ENCODE results near the gene INKA2.

Gene INKA2

DNA sequence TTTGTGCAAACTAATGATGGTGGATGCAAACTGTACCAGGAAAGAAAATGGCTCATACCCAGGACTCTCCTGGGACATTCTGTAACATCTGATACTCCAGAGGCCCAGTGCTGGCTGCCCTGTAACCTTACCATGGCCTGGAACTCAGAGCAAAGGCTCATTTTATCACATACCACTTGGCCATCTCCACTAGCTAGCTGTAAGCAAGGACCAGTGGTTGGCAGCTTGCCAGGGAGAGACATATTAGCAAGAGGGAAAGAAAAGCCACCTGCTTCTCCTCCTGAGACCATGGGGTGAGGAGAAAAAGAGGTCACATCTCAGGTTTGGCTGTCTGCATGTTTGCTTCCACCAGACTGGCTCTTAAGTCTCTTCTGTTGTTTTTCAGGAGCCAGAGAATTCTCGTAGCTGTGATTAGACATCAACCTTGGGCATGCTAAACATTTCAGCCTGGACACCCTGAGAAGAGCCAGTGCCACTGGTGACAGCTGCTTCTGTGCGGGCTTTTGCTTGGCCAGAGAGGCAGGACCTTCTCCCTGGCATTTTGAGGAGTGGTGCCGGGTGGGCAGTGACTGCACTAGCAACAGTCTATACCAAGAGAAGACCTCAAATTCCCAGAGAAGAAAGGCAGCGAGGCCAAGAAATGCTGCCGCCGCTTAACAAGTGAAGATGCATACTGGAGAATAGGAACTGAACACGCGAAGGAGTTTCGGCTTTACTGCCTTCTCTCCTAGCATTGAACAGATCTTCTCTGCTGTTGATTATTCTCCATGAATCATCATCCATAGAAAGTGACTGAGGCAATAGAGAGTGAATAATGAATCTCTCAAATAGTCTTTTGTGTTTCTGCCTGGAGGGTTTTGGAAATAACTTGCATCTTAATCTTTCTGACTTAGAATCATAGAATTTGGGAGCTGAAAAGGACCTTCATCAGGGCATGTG is 6.7 kb upstream of the INKA2 start:
- no peak for ATAC-seq
- TF ChIP-seq ZC3H10 (CRISPR knock-in tag; IDR thresholded peaks at IDR 0.05) (no peak), ZFP30 (CRISPR knock-in tag; IDR thresholded peaks at IDR 0.05) (no peak)

DNA sequence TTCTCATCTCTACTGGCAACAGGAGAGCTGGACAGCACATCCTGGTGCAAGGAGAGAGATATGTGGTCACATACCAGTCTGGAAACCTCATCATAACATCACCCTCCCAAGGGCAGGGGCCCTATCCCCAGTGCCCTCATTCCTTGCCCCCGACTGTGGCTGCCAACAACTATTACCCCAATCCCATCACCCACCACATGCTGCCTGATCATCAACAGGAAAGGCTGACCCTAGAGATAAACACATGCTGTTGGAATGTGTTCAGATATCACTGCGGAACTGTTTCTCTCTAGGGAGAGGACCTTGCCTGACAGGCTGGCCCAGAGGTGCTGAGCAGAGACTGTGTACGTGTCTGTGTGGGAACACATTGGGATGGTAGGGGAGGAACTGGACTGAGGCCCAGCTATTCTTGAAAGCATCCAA is 4.5 kb upstream of the INKA2 start:
- ATAC-seq: no peak
- TF ChIP-seq TCF4 (CRISPR knock-in tag; IDR thresholded peaks at IDR 0.05; ENCODE audit: borderline replicate concordance) (no peak), RARB (CRISPR knock-in tag; IDR thresholded peaks at IDR 0.05) (no peak), ISL1 (CRISPR knock-in tag; IDR thresholded peaks at IDR 0.05) (no peak), ARNTL (CRISPR knock-in tag; IDR thresholded peaks at IDR 0.05; ENCODE audit: borderline replicate concordance, low read depth) (no peak), OSR1 (CRISPR knock-in tag; IDR thresholded peaks at IDR 0.05) (no peak), ZNF8 (CRISPR knock-in tag; IDR thresholded peaks at IDR 0.05) (no peak), SNAI2 (CRISPR knock-in tag; IDR thresholded peaks at IDR 0.05) (no peak), TOX (CRISPR knock-in tag; IDR thresholded peaks at IDR 0.05; ENCODE audit: borderline replicate concordance) (no peak), GLIS3 (CRISPR knock-in tag; IDR thresholded peaks at IDR 0.05) (no peak), ZNF565 (CRISPR knock-in tag; conservative IDR thresholded peaks at IDR 0.05; ENCODE audit: low read depth) (no peak), PPARA (CRISPR knock-in tag; IDR thresholded peaks at IDR 0.05; ENCODE audit: borderline replicate concordance) (no peak)
- TF ChIP-seq, protein P1, sequence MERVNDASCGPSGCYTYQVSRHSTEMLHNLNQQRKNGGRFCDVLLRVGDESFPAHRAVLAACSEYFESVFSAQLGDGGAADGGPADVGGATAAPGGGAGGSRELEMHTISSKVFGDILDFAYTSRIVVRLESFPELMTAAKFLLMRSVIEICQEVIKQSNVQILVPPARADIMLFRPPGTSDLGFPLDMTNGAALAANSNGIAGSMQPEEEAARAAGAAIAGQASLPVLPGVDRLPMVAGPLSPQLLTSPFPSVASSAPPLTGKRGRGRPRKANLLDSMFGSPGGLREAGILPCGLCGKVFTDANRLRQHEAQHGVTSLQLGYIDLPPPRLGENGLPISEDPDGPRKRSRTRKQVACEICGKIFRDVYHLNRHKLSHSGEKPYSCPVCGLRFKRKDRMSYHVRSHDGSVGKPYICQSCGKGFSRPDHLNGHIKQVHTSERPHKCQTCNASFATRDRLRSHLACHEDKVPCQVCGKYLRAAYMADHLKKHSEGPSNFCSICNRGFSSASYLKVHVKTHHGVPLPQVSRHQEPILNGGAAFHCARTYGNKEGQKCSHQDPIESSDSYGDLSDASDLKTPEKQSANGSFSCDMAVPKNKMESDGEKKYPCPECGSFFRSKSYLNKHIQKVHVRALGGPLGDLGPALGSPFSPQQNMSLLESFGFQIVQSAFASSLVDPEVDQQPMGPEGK (CRISPR knock-in tag; IDR thresholded peaks at IDR 0.05; ENCODE audit: borderline replicate concordance): no peak
- TF ChIP-seq, protein P2, sequence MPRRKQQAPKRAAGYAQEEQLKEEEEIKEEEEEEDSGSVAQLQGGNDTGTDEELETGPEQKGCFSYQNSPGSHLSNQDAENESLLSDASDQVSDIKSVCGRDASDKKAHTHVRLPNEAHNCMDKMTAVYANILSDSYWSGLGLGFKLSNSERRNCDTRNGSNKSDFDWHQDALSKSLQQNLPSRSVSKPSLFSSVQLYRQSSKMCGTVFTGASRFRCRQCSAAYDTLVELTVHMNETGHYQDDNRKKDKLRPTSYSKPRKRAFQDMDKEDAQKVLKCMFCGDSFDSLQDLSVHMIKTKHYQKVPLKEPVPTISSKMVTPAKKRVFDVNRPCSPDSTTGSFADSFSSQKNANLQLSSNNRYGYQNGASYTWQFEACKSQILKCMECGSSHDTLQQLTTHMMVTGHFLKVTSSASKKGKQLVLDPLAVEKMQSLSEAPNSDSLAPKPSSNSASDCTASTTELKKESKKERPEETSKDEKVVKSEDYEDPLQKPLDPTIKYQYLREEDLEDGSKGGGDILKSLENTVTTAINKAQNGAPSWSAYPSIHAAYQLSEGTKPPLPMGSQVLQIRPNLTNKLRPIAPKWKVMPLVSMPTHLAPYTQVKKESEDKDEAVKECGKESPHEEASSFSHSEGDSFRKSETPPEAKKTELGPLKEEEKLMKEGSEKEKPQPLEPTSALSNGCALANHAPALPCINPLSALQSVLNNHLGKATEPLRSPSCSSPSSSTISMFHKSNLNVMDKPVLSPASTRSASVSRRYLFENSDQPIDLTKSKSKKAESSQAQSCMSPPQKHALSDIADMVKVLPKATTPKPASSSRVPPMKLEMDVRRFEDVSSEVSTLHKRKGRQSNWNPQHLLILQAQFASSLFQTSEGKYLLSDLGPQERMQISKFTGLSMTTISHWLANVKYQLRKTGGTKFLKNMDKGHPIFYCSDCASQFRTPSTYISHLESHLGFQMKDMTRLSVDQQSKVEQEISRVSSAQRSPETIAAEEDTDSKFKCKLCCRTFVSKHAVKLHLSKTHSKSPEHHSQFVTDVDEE (CRISPR knock-in tag; IDR thresholded peaks at IDR 0.05): no peak
- TF ChIP-seq, protein P3, sequence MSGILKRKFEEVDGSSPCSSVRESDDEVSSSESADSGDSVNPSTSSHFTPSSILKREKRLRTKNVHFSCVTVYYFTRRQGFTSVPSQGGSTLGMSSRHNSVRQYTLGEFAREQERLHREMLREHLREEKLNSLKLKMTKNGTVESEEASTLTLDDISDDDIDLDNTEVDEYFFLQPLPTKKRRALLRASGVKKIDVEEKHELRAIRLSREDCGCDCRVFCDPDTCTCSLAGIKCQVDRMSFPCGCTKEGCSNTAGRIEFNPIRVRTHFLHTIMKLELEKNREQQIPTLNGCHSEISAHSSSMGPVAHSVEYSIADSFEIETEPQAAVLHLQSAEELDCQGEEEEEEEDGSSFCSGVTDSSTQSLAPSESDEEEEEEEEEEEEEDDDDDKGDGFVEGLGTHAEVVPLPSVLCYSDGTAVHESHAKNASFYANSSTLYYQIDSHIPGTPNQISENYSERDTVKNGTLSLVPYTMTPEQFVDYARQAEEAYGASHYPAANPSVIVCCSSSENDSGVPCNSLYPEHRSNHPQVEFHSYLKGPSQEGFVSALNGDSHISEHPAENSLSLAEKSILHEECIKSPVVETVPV (CRISPR knock-in tag; IDR thresholded peaks at IDR 0.05): no peak

DNA sequence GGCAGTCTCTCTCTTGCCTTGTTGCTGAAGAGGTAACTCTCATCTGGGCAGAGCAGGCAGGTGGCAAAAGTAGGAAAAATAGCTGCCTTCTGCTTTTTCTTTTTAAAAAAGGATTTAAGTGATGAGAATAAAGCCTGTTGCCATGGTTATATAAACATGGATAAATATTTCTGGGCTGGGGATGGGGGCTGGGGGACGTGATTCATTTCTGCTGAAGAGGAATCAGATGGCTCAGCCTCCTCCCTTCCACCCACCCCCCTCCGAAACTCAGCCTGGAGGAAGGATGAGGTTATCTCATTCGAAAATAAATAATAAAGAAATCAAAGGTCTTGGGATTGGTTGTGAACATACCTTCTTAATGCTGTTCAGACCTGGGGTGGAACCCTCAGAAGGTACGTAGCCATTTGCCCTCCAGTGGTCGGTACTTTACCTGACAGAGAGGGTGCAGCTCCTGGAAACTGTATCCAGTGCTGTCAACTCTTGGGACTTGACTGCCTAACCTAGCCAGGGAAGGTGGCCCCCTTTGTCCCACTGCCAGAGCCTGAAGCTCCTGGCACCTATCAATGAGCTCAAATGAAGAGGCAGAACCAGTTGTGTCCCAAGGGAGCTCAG is 3.8 kb upstream of the INKA2 start:
- ATAC-seq: no peak
- TF ChIP-seq TOX (CRISPR knock-in tag; IDR thresholded peaks at IDR 0.05; ENCODE audit: borderline replicate concordance) (no peak), ARNTL (CRISPR knock-in tag; IDR thresholded peaks at IDR 0.05; ENCODE audit: borderline replicate concordance, low read depth) (no peak), PPARA (CRISPR knock-in tag; IDR thresholded peaks at IDR 0.05; ENCODE audit: borderline replicate concordance) (no peak), GLIS3 (CRISPR knock-in tag; IDR thresholded peaks at IDR 0.05) (no peak), SNAI2 (CRISPR knock-in tag; IDR thresholded peaks at IDR 0.05) (no peak), TCF4 (CRISPR knock-in tag; IDR thresholded peaks at IDR 0.05; ENCODE audit: borderline replicate concordance) (no peak), ZNF565 (CRISPR knock-in tag; conservative IDR thresholded peaks at IDR 0.05; ENCODE audit: low read depth) (no peak), OSR1 (CRISPR knock-in tag; IDR thresholded peaks at IDR 0.05) (no peak), ISL1 (CRISPR knock-in tag; IDR thresholded peaks at IDR 0.05) (no peak), RARB (CRISPR knock-in tag; IDR thresholded peaks at IDR 0.05) (no peak), CSDC2 (CRISPR knock-in tag; IDR thresholded peaks at IDR 0.05) (no peak), ZFP3 (CRISPR knock-in tag; IDR thresholded peaks at IDR 0.05) (no peak)
- TF ChIP-seq, protein P4, sequence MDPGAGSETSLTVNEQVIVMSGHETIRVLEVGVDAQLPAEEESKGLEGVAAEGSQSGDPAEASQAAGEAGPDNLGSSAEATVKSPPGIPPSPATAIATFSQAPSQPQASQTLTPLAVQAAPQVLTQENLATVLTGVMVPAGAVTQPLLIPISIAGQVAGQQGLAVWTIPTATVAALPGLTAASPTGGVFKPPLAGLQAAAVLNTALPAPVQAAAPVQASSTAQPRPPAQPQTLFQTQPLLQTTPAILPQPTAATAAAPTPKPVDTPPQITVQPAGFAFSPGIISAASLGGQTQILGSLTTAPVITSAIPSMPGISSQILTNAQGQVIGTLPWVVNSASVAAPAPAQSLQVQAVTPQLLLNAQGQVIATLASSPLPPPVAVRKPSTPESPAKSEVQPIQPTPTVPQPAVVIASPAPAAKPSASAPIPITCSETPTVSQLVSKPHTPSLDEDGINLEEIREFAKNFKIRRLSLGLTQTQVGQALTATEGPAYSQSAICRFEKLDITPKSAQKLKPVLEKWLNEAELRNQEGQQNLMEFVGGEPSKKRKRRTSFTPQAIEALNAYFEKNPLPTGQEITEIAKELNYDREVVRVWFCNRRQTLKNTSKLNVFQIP (CRISPR knock-in tag; IDR thresholded peaks at IDR 0.05; ENCODE audit: borderline replicate concordance, low read depth): no peak
- TF ChIP-seq, protein P2 (CRISPR knock-in tag; IDR thresholded peaks at IDR 0.05): no peak
- TF ChIP-seq, protein P1 (CRISPR knock-in tag; IDR thresholded peaks at IDR 0.05; ENCODE audit: borderline replicate concordance): no peak
- TF ChIP-seq, protein P3 (CRISPR knock-in tag; IDR thresholded peaks at IDR 0.05): no peak
